SK-N-SH treated with all-trans-retinoic acid at 6 μM for 48 hours (cell line): ENCODE data around the gene SCGB2B2.

Experiments used
- ATAC-seq: fragments of 200-7000 bp; cut with Tn5 transposase; 3 replicates; pipeline ENCODE4 v1.9.1; 2020; ENCODE audit warnings: mild to moderate bottlenecking, moderate library complexity
- BACH2 ChIP-seq: fragments of 250-450 bp; sonication (Bioruptor Pico); IDR thresholded peaks from 2 replicates; pipeline ENCODE4 v1.9.0; 2021; ENCODE audit warnings: mild to moderate bottlenecking, borderline replicate concordance
- CREB5 ChIP-seq: fragments of 250-450 bp; sonication (Bioruptor Pico); IDR thresholded peaks from 2 replicates; pipeline ENCODE4 v1.5.1; 2020; ENCODE audit warnings: low read depth, mild to moderate bottlenecking, moderate library complexity
- CSDC2 ChIP-seq: fragments of 250-450 bp; sonication (Bioruptor Pico); IDR thresholded peaks from 2 replicates; pipeline ENCODE4 v1.5.0; 2020; ENCODE audit warnings: mild to moderate bottlenecking, moderate library complexity
- CSRNP3 ChIP-seq: fragments of 250-450 bp; sonication (Bioruptor Pico); IDR thresholded peaks from 2 replicates; pipeline ENCODE4 v1.5.1; 2021; ENCODE audit warnings: mild to moderate bottlenecking, moderate library complexity
- ESRRG ChIP-seq: fragments of 250-450 bp; sonication (Bioruptor Pico); IDR thresholded peaks from 2 replicates; pipeline ENCODE4 v1.6.1; 2021; ENCODE audit warnings: mild to moderate bottlenecking
- GLIS3 ChIP-seq: fragments of 250-450 bp; sonication (Bioruptor Pico); IDR thresholded peaks from 2 replicates; pipeline ENCODE4 v1.5.0; 2020; ENCODE audit warnings: mild to moderate bottlenecking, moderate library complexity
- ISL1 ChIP-seq: fragments of 250-450 bp; sonication (Bioruptor Pico); IDR thresholded peaks from 2 replicates; pipeline ENCODE4 v2.1.2; 2022; ENCODE audit warnings: mild to moderate bottlenecking, moderate library complexity
- OSR1 ChIP-seq: fragments of 250-450 bp; sonication (Bioruptor Pico); IDR thresholded peaks from 2 replicates; pipeline ENCODE4 v1.8.0; 2022; ENCODE audit warnings: moderate library complexity, mild to moderate bottlenecking, inconsistent platforms
- PATZ1 ChIP-seq: fragments of 250-450 bp; sonication (Bioruptor Pico); IDR thresholded peaks from 2 replicates; pipeline ENCODE4 v1.8.0; 2020; ENCODE audit warnings: mild to moderate bottlenecking, moderate library complexity, borderline replicate concordance
- POU6F1 ChIP-seq: fragments of 250-450 bp; sonication (Bioruptor Pico); IDR thresholded peaks from 2 replicates; pipeline ENCODE4 v1.8.0; 2021; ENCODE audit warnings: low read depth, mild to moderate bottlenecking, moderate library complexity, borderline replicate concordance
- PPARA ChIP-seq: fragments of 250-450 bp; sonication (Bioruptor Pico); IDR thresholded peaks from 2 replicates; pipeline ENCODE4 v1.5.0; 2020; ENCODE audit warnings: mild to moderate bottlenecking, borderline replicate concordance
- RARB ChIP-seq: fragments of 250-450 bp; sonication (Bioruptor Pico); IDR thresholded peaks from 2 replicates; pipeline ENCODE4 v1.8.0; 2021; ENCODE audit warnings: mild to moderate bottlenecking, moderate library complexity
- SNAI2 ChIP-seq: fragments of 250-450 bp; sonication (Bioruptor Pico); IDR thresholded peaks from 2 replicates; pipeline ENCODE4 v1.5.0; 2020; ENCODE audit warnings: mild to moderate bottlenecking, moderate library complexity
- TCF4 ChIP-seq: fragments of 250-450 bp; sonication (Bioruptor Pico); IDR thresholded peaks from 2 replicates; pipeline ENCODE4 v1.8.0; 2021; ENCODE audit warnings: mild to moderate bottlenecking, moderate library complexity, borderline replicate concordance
- TOX ChIP-seq: fragments of 250-450 bp; sonication (Bioruptor Pico); IDR thresholded peaks from 2 replicates; pipeline ENCODE4 v1.8.0; 2021; ENCODE audit warnings: mild to moderate bottlenecking, moderate library complexity, borderline replicate concordance
- TSHZ2 ChIP-seq: fragments of 250-450 bp; sonication (Bioruptor Pico); IDR thresholded peaks from 2 replicates; pipeline ENCODE4 v1.5.0; 2020; ENCODE audit warnings: mild to moderate bottlenecking, moderate library complexity
- ZC3H10 ChIP-seq: fragments of 250-450 bp; sonication (Bioruptor Pico); IDR thresholded peaks from 2 replicates; pipeline ENCODE4 v1.5.1; 2021; ENCODE audit warnings: mild to moderate bottlenecking, moderate library complexity
- ZFP3 ChIP-seq: fragments of 250-450 bp; sonication (Bioruptor Pico); IDR thresholded peaks from 2 replicates; pipeline ENCODE4 v1.5.0; 2020; ENCODE audit warnings: mild to moderate bottlenecking, moderate library complexity
- ZNF70 ChIP-seq: fragments of 450-650 bp; formaldehyde crosslinking; IDR thresholded peaks from 2 replicates; pipeline ENCODE4 v1.5.0; 2020; ENCODE audit warnings: mild to moderate bottlenecking, moderate library complexity
- ZNF8 ChIP-seq: fragments of 450-650 bp; formaldehyde crosslinking; IDR thresholded peaks from 2 replicates; pipeline ENCODE4 v1.5.0; 2020; ENCODE audit warnings: mild to moderate bottlenecking, moderate library complexity

SCGB2B2 gene

GRCh38 chr19:34722353-34722752 lies 45.4 kb upstream of the SCGB2B2 start:
- no peak for TF ChIP-seq TOX (CRISPR knock-in tag)
- TF ChIP-seq PPARA (CRISPR knock-in tag), result no peak
- no peak for TF ChIP-seq CSDC2
- TF ChIP-seq POU6F1 (CRISPR knock-in tag), result no peak
- no peak for TF ChIP-seq GLIS3 (CRISPR knock-in tag)
- no peak for TF ChIP-seq TSHZ2
- TF ChIP-seq CREB5 (CRISPR knock-in tag), result no peak
- no peak for TF ChIP-seq ZNF70
- no peak for TF ChIP-seq BACH2 (CRISPR knock-in tag)
- no peak for TF ChIP-seq SNAI2 (CRISPR knock-in tag)
- no peak for TF ChIP-seq ESRRG
- no peak for TF ChIP-seq CSRNP3
- no peak for TF ChIP-seq ISL1
- no peak for TF ChIP-seq ZC3H10 (CRISPR knock-in tag)
- no peak for TF ChIP-seq TCF4 (CRISPR knock-in tag)
- no peak for ATAC-seq

GRCh38 chr19:34715357-34715756 lies 38.4 kb upstream of the SCGB2B2 start:
- no peak for ATAC-seq
- TF ChIP-seq ZNF70 (no peak), ZFP3 (CRISPR knock-in tag) (no peak), CSRNP3 (no peak), OSR1 (CRISPR knock-in tag) (no peak), ZC3H10 (CRISPR knock-in tag) (no peak), CREB5 (CRISPR knock-in tag) (no peak), BACH2 (CRISPR knock-in tag) (no peak), RARB (no peak), PATZ1 (CRISPR knock-in tag) (no peak), GLIS3 (CRISPR knock-in tag) (no peak), POU6F1 (CRISPR knock-in tag) (no peak), ZNF8 (CRISPR knock-in tag) (no peak), ISL1 (no peak)
